ENCODE data around the gene C2orf68. TPM values are rescaled to one million over a fixed set of nuclear protein-coding genes. Genes with fewer than 3 reads are reported as not detected.

The C2orf68 gene
- total and polyA plus RNA-seq, 9 of the 15 experiments (the other 6 are each of a cell fraction or from before 2014, with no cell fraction given) = 22.1 to 50.0 (median 31.8) TPM

DNA sequence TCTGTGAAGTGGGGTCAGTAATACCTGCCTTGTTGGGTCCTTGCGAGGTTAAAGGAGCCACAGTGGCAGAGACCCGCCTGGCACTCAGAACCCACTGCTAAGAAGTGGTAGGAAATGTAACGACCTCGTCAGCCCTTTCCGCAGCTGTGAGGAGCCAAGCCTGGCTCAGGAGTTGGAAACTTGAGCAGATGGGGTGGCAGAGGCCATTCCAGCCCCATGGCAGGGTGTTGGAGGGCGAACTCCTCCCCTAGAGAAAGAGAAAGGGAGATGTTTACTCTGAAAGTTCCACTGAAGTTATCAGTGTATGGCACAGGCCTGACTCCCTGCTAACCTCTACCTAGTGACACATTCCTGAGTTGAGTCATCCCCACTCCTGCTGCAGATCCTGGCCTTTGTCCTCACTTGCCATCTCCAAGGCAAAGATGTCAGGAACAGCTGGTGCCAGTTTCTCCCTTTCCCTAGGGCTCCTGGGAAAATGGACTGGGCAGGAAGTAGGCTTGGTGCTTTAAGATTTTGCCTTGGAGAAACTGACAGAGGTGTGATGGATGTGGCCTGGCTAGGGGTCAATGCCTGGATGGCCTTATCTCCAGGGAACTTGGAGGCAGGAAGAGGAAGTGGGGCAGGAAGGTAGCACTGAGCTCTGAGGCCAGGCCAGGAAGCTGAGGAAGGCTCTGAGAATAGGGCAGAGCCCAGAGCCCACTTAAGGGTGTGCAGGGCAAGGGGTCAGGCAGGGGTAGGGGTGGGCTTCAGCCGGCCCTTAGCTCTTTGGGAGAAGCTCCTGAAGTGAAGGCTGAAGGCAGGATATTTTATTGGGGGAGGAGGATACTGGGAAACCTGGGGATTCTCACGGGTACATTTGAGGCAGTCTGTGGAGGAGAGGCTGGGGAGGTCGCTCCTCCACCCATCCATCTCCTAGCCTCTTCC is 26.7 kb downstream of the C2orf68 start (continued):
- TF ChIP-seq GATAD2A (IDR thresholded peaks at IDR 0.05) = peak; percentile 76
- peak; percentile 63; the same call in 1 of the 2 replicates for TF ChIP-seq TEAD2 (tag; IDR thresholded peaks at IDR 0.05)
- TF ChIP-seq, protein P1, sequence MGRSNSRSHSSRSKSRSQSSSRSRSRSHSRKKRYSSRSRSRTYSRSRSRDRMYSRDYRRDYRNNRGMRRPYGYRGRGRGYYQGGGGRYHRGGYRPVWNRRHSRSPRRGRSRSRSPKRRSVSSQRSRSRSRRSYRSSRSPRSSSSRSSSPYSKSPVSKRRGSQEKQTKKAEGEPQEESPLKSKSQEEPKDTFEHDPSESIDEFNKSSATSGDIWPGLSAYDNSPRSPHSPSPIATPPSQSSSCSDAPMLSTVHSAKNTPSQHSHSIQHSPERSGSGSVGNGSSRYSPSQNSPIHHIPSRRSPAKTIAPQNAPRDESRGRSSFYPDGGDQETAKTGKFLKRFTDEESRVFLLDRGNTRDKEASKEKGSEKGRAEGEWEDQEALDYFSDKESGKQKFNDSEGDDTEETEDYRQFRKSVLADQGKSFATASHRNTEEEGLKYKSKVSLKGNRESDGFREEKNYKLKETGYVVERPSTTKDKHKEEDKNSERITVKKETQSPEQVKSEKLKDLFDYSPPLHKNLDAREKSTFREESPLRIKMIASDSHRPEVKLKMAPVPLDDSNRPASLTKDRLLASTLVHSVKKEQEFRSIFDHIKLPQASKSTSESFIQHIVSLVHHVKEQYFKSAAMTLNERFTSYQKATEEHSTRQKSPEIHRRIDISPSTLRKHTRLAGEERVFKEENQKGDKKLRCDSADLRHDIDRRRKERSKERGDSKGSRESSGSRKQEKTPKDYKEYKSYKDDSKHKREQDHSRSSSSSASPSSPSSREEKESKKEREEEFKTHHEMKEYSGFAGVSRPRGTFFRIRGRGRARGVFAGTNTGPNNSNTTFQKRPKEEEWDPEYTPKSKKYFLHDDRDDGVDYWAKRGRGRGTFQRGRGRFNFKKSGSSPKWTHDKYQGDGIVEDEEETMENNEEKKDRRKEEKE (IDR thresholded peaks at IDR 0.05; ENCODE audit: borderline replicate concordance in 1 of 2, control insufficient read depth in 1 of 2, low read depth in 2 of 2, low read length in 1 of 2) = no peak
- TF ChIP-seq FUS (optimal IDR thresholded peaks at IDR 0.05; ENCODE audit: low read depth, low read length) = no peak
- peak; percentile 88; the same call in 1 of the 2 replicates for TF ChIP-seq JUN (IDR thresholded peaks at IDR 0.05; ENCODE audit: borderline replicate concordance, low read depth, low read length)
- TF ChIP-seq JUN (CRISPR knock-in tag; IDR thresholded peaks at IDR 0.05; ENCODE audit: borderline replicate concordance) = no peak
- TF ChIP-seq ZNF3 (CRISPR knock-in tag; IDR thresholded peaks at IDR 0.05) = no peak
- peak; percentile 22 to 45; a peak in 2 of 4 replicates for TF ChIP-seq TRIM24 (IDR thresholded peaks at IDR 0.05)
- TF ChIP-seq CREB3L1 (IDR thresholded peaks at IDR 0.05; ENCODE audit: borderline replicate concordance, low read depth) = no peak
- peak; percentile 18 for TF ChIP-seq PHF20 (IDR thresholded peaks at IDR 0.05; ENCODE audit: partially characterized antibody)
- TF ChIP-seq ZSCAN29 (IDR thresholded peaks at IDR 0.05) = no peak
- peak; percentile 98 to 100 for TF ChIP-seq ETV6 (IDR thresholded peaks at IDR 0.05; ENCODE audit: borderline replicate concordance in 1 of 2, low read depth in 2 of 2, low read length in 1 of 2)
- no peak for TF ChIP-seq ETV6 (CRISPR knock-in tag; IDR thresholded peaks at IDR 0.05; ENCODE audit: borderline replicate concordance)
- TF ChIP-seq AFF1 (IDR thresholded peaks at IDR 0.05; ENCODE audit: low read depth in 1 of 2, partially characterized antibody in 2 of 2) = peak in 1 of 2 experiments; percentile 36
- TF ChIP-seq, protein P2, sequence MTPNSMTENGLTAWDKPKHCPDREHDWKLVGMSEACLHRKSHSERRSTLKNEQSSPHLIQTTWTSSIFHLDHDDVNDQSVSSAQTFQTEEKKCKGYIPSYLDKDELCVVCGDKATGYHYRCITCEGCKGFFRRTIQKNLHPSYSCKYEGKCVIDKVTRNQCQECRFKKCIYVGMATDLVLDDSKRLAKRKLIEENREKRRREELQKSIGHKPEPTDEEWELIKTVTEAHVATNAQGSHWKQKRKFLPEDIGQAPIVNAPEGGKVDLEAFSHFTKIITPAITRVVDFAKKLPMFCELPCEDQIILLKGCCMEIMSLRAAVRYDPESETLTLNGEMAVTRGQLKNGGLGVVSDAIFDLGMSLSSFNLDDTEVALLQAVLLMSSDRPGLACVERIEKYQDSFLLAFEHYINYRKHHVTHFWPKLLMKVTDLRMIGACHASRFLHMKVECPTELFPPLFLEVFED (CRISPR knock-in tag; conservative IDR thresholded peaks at IDR 0.05) = peak; percentile 60; the same call in 1 of the 2 replicates
- TF ChIP-seq NFRKB (IDR thresholded peaks at IDR 0.05; ENCODE audit: low read depth) = peak; percentile 56; the same call in 1 of the 2 replicates
